ENCODE data around the gene INPP4A.

INPP4A gene

GRCh38 chr2:98558852-98559530 is 114.3 kb downstream of the INPP4A start:
- TF ChIP-seq CTCF (IDR thresholded peaks at IDR 0.05; ENCODE audit: low read depth, low read length, missing control alignments): no peak
- DNase-seq (ENCODE audit: extremely low read depth, low read depth): no peak
- no peak overlapping the region for H3K4me3 ChIP-seq (replicated peaks; ENCODE audit: low read depth, low read length)

- H3K4me3 ChIP-seq (replicated peaks; ENCODE audit: low read depth, low read length): no peak overlapping the region
- no peak for TF ChIP-seq CTCF (IDR thresholded peaks at IDR 0.05; ENCODE audit: low read depth, low read length, missing control alignments)
- no peak for DNase-seq (ENCODE audit: extremely low read depth, low read depth)
Observed at GRCh38 chr2:98559581-98559980, 114.9 kb downstream of the INPP4A start.

GRCh38 chr2:98560256-98560771 is 115.7 kb downstream of the INPP4A start:
- no peak for TF ChIP-seq CTCF (IDR thresholded peaks at IDR 0.05; ENCODE audit: low read depth, low read length, missing control alignments)
- no peak overlapping the region for H3K4me3 ChIP-seq (replicated peaks; ENCODE audit: low read depth, low read length)
- peak; percentile 50 for DNase-seq (ENCODE audit: extremely low read depth, low read depth)

GRCh38 chr2:98561018-98561417 is 116.4 kb downstream of the INPP4A start:
- DNase-seq (ENCODE audit: extremely low read depth, low read depth): no peak
- no peak for TF ChIP-seq CTCF (IDR thresholded peaks at IDR 0.05; ENCODE audit: low read depth, low read length, missing control alignments)
- H3K4me3 ChIP-seq (replicated peaks; ENCODE audit: low read depth, low read length): no peak overlapping the region

- no peak for DNase-seq (ENCODE audit: extremely low read depth, low read depth)
- TF ChIP-seq CTCF (IDR thresholded peaks at IDR 0.05; ENCODE audit: low read depth, low read length, missing control alignments): no peak
- H3K4me3 ChIP-seq (replicated peaks; ENCODE audit: low read depth, low read length): no peak overlapping the region
Observed at GRCh38 chr2:98561902-98562695, 117.4 kb downstream of the INPP4A start.

GRCh38 chr2:98563394-98563793 is 118.7 kb downstream of the INPP4A start:
- TF ChIP-seq CTCF (IDR thresholded peaks at IDR 0.05; ENCODE audit: low read depth, low read length, missing control alignments): no peak
- no peak overlapping the region for H3K4me3 ChIP-seq (replicated peaks; ENCODE audit: low read depth, low read length)
- no peak for DNase-seq (ENCODE audit: extremely low read depth, low read depth)

Data from HFF-Myc (cell line).